Kidney tubule cell (primary cell): ENCODE data around the gene MAP4K2.

Source experiments
- DNase-seq: peaks from one replicate; pipeline ENCODE4 v3.0.0-alpha.2; 2018; ENCODE audit warnings: low spot score

MAP4K2 gene

DNA sequence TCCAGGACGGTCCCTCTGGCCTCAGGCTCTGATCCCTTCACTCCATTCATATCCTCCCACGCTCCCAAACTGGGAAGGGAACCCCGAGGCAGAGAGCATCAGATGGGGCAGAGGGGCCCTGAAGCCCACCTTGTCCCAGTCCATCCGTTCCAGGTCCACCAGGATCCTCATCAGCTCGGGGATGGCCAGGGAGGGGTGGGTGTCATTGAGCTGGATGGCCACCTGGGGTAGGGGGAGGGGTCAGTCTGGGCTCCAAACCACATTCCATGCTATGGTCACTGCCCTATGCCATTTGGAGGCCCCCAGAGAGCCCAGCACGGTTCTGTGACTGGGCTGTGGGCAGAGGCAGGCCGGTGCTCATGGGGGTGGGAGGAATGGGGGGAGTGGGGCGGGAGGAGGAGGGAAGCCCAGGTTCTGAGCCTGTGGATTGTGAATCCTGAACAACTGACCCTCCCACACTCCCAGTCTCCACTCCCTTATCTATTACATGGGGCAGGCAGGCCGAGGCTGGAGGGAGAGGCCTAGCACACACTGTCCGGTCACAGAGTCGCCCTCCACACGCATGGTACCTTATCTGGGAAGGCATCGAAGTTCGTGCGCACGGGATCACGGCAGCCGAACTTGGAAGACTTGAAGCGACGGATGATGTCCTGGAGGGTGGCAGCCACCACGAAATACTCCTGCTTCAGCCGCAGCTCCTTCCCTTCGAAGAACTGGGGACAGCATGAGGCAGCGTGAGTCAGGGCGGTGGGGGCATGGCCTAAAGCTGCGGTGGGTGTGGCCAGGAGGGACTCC lies 48.7 kb downstream of the MAP4K2 start:
- DNase-seq: no peak

DNA sequence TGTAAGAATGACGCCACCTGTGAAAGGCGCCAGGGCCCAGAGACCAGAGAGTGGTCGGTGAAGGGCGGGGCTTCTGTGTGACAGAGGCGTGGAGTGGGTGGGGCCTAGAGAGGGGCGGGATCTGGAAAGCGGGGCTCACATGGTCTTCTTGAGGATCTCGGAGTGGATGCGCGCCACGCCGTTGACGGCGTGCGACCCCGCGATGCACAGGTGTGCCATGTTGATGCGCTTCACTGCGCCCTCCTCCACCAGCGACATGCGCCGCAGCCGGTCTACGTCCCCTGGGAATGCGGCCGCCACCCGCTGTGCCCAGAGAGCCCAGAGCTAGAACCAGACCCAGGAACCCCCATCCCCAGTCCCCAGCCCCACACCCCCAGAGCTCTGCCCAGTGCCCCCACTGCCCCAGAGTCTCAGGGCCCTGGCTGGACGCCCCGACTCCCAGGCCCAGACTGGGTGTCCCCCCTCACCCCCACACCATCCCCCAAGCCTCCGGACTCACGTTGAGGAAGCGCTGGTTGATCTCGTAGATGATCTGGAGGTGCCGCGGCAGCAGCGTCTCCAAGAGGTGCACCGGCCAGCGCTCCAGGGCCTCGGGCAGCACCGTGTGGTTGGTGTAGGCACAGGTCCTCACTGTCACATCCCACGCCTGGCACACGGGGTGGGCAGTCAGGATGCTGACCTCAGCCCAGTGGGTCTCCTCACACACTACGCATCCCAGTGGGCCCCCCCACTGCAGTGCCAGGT lies 49.5 kb downstream of the MAP4K2 start:
- DNase-seq: no peak

DNA sequence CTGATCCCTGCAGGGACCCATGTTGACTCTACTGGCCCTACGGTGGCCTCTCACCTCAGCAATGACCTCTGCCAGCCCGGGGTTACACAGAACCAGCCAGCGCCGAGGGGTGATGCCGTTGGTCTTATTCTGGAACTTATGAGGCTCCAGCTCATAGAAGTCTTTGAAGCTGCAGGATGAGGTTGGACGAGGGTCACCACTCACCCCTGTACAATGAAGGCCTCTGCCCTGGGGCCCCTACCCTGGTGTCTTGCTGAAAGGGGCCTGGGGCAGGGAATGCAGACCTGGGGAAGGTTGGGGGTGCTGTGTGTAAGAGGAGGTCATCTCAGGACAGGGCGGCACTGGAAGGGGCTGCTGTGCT lies 50.0 kb downstream of the MAP4K2 start:
- no peak for DNase-seq

DNA sequence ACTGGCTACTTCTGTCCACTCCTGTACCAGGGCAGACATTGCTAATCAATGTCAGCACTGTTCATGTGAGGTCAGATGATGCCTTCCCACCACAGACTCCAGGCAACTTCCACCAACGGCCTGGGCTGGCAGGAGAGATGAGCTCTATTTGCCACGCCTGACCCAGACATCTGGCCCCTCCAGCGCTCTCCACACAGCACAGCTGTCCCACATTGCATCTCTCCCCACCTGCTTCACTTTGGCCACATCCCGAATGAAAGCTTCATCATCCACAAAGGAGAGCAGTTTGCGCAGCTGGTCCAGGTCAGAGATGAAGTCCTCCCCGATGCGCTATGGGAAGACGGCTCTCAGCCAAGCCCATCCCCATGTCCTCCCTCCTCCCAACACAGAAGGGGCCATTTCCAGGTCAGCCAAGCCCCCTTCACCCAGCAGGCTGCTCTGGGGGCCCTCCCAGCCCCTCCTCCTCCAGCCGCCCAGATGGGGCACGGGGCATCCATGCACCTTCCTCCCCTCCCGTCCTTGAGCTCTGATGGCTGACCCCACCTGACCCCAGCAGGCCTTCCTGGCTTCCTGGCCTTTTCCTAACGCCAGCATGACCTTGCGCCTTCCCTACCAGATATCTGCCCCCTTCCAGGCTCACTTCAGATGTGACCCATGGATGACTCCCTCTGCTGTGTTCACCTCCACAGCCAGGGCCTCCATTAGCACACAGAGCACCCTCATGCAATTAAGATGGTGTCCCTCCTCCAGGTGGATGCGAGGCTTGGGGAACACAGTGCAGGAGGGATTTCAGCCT lies 50.6 kb downstream of the MAP4K2 start:
- DNase-seq: no peak

DNA sequence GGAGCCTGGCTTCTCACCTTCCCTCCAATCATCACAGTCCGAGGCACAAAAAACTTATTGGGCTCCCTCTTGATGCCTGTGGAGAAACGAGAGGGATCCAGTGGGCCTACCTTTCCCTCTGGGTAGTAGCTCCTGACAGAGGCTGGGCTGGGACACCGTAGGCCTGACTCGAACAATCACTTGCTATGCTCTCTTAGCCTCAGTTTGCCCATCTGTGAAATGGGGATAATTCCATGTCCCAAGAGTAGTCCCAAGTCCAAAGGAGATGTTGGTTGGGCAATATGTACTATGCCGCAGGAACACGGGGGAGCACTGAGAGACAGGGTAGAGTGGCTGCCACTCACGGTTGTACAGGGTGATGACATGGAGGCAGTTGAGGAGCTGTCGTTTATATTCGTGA lies 51.4 kb downstream of the MAP4K2 start:
- no peak for DNase-seq

DNA sequence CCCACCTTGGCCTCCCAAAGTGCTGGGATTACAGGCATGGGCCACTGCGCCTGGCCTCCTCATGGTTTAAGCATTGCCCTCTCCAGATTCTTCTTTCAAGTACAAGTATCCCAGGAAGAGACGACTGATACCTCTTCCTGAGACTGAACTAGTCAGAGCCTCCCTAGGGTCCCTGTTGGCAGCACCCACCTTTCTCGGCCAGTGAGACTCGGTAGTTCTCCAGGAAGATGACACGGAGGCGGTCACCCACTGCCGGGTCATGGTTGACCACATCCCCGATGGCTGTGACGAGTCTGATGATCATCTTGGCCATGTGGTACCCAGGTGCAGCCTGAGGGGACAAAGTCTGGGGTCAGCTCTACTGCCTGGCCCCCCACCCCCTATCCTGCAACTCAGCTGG lies 51.9 kb downstream of the MAP4K2 start:
- no peak for DNase-seq

DNA sequence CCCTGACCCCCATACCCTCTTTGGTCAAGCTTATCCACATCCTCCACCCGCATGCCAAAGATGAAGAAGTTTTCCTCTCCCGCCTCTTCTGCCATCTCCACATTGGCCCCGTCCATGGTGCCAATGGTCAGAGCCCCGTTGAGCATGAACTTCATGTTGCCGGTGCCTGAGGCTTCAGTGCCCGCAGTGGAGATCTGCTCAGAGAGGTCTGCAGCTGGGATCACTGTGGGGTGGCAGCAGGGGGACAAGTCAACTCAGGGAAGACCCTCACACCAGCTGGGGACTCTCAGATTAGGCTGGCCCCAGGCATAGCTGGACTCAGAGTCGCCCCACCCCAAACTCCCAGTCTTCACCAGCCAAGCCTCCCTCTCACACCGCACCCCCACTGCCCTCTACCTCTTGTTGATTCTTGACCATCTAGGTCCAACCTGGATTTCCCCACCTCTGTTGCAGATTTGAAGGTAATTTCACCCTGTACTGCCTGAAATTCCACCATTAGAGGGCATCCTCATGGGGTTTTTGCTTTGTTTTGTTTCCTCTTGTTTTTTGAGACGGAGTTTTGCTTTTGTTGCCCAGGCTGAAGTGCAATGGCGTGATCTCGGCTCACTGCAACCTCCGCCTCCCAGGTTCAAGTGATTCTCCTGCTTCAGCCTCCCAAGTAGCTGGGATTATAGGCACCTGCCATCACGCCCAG lies 52.5 kb downstream of the MAP4K2 start:
- DNase-seq: no peak

DNA sequence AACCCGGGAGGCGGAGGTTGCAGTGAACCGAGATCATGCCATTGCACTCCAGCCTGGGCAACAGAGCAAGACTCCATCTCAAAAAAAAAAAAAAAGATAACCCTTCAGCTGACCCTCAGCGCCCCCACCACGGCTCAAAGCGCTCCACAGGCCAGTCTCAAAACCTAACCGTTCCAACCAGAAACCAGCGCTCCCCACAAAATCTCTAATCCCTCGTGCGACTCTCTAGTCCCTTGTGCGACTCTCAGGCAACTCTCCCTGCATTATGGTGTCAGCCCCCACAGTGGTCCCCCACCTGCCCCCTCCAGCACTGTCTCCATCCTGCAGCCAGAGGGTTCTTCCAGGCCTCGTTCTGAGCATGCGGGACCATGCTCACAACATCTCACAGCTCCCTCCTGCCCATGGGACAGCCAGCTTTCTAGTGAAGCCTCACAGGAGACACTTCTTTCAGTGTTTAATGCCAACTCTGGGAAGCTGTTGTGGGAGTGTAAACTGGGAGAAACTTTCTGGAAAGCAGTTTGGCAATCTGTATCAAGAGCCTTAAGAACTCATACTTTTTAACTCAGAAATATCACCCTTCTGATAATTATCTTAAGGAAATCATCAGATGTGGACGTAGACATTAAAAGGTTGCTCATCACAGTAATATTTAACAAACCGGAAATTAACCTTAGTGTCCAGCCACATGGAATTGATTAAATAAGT lies 54.9 kb downstream of the MAP4K2 start:
- DNase-seq: no peak

DNA sequence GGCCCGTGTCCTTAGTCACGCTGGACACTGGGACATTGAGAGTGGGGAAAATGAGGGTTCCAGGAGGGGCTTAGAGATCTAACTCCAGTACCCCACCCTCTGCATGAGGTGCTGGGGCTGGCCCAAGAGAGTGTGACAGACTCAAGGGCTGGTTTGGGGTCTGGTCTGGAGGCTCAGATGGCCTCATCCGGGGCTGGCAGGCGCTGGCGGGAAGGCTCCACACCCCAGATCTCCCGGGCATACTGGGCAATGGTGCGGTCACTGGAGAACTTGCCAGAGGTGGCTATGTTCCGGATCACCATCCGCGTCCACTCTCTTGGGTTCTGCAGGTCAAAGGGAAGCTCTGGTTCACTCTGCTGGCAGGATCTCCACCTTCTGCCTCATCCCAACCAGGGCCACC lies 56.5 kb downstream of the MAP4K2 start:
- no peak for DNase-seq

DNA sequence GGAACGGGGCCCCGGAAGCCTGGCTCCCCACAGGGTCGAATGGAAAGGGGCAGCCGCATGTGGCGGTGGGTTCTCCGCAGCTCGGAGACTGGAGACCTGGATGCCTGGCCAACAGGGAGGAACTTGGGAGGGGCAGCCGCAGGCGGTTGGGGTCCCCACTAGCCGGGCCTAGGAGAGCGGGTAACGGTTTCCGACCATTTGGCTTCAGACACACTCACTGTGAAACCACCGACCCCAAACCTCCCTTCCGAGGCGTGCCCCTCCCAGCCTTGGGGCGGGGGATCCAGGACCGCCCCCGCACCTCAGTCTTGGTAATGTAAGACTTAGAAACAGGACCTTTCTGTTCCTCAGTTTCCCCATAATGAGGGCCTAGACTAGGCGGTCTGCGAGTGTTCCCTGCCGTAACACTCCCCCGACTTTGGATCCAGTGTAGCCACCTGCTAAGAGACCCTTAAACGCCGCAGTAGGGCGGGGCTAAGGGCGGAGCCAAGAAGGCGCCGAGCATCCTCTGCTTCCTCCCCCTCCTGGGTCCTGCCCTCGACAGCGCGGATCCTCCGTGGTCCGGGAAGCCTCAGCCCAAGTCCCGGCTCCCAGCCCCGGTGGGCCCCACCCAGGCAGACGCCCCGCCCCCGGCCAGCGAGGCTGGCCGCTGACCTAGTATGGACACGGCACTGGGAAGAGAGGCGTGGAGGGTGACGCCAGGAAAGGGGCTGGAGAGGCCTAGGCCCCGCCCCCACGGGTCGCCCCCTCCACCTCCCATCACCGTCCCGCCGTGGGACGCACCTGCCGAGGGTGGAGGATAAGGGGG lies 57.3 kb downstream of the MAP4K2 start:
- no peak for DNase-seq

DNA sequence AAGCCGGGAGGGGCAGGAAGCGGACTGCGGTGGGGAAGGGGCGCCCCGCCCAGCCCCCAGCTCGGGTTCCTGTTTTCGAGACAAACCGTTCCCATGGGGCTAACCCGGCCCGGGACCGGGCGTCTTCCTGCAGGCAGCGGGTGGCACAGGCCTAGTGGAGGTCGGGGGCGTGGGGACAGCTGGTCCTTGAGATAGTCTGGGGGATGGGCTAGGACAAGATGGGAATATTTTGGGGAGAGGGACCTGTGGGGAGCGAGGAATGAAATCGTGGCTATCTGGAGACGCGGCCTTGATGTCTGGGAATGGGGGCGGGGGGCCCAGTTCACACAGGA lies 57.9 kb downstream of the MAP4K2 start:
- no peak for DNase-seq

DNA sequence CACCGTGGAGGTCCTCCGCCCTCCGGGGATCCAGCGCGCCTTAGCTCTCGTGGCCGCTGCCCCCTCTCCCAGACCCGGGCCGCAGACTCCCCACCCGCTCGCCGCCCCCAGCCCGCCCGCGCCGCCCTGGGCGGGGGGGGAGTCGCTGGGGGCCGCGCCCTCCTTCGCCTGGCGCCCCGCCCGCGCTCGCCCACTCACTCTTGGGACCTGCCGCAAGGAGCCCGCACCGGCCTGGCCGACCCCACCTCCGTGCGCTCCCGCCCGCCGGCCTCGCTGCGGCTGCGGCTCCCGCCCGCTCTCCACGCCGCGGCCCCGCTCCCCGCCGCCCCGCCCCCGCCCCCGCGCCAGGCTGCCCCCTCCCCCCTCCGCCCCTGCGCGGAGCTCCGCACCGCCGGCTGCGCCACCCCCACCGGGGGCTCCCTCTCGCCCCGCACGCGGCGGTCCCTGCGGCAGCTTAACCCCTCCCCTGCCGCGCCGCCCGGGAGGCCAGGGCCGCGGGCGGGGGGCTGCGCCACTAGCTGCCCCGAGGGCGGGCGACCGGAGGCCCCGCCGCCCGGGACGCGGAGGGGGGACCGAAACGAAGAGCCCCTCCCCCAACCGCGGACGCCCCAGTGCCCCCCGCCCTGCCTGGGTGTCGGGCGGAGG lies 58.3 kb downstream of the MAP4K2 start:
- no peak for DNase-seq

DNA sequence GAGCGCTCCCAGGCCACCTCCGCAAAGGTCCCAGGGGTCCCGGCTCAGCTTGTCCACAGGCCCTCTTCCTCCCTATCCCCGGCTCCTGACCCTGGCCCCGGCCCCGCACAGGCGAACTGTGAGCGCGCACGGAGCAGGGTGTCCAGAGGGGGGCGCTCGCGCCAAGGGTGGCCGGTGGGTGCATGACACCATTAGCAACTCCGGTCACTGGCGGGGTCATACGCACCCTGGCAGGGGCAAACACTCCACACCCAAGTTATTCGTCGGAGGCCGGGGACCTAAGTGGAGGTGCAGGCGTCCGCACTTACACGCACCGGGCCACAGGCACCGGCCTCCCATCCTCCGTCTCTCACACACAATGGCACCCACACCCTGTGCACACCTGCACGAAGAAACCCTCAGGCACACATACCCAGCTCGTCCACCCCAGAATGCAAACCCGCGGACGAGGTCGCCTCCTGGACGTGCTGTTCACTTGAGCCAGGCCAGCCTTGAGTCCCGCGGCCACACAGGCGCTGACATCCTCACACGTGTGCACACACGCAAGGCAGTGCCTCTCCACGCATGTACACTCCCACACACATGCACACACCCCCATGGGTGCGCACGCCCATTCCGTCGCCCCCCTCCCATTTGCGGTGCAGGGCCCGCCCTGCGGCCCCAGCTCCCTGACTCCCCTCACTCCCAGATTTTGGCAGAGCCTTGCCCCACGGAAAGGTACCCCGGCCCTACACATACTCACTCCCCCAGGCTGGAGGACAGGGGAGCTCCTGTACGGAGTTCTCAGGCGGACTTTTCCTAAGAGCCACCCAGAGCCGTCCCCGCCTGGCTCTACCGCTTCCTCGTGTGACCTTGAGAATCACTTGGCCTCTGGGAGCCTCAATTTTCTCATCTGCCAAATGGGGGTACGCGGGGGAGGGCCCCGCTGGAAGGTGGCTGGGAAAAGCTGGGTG lies 59.1 kb downstream of the MAP4K2 start, which contains the start of gene RASGRP2:
TSS of gene RASGRP2 (minus strand) at position 552 of the 953 bp plus-strand sequence. CDS start 1,276 bp downstream, outside the sequence.
- peak; percentile 17 for DNase-seq

DNA sequence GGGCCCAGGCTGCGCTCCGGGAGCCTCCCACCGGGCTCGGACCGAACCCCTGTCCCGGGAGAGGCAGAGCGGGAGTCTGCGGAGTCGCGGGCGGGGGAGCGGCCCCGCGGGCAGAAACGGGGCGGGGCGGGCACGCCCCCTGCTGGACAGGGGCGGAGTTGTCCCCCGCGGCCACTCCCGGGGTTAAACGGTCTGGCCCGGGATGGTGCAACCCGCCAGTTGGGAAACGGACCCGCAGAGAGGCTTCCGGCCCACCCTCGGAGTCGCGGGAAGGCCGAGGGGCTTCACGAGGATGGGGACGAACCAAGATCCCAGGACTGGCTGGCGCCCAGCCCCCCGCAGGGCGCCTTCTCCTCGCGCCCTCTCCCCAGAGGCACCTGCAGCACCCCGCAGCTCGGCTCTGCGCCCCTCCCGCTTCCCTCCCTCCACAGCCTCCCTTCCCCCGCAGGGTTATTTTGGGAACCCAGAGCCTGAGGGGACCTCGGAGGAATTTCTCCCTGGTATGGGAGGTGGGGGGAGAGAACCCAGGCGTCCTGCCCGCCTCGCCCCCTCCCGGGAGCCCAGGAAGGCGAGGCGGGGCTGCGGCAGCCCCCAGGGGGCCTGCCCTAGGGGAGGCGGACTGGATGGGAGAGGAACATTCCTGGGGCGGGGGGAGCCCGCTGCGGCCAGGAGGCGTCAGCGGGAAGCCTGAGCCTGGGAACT lies 60.0 kb downstream of the MAP4K2 start:
- DNase-seq: peak; percentile 35

DNA sequence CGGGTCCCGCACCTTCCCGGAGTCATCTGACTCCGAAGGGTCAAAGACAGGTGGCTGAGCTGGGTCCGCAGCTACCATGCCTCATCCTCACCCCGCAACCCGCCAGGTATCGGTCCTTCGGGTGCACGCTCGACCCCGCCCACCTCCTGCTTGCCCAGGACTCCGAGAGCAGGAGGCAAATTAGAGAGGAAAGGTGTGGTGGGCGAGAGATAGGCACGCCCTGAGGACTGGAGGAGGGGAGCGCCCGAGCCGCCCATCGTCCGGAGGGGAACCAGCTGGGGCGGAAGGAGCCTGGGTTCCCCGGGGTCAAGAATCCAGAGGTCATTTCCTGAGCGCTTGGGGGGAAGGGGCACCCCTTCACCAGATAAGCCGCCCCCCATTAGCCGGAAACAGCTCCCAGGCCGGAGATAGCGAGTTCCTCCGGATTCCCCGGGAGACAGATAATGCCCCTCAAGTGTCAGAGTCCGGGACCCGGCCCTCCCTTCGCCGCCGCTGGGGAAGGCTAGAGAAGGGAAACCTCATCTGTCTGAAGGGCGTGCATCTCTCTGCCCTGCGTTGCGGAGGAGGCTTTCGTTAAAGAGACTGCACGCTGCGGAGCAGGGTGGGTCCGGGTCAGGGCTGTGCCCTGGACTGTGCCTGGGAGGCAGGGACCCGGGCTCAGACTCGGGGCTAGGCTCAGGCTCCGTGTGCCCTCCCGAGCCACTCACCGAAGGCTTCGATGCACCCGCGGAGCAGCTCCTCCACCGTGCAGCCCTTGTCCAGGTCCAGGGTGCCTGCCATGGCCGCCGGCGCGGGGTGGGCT lies 60.7 kb downstream of the MAP4K2 start:
- no peak for DNase-seq

DNA sequence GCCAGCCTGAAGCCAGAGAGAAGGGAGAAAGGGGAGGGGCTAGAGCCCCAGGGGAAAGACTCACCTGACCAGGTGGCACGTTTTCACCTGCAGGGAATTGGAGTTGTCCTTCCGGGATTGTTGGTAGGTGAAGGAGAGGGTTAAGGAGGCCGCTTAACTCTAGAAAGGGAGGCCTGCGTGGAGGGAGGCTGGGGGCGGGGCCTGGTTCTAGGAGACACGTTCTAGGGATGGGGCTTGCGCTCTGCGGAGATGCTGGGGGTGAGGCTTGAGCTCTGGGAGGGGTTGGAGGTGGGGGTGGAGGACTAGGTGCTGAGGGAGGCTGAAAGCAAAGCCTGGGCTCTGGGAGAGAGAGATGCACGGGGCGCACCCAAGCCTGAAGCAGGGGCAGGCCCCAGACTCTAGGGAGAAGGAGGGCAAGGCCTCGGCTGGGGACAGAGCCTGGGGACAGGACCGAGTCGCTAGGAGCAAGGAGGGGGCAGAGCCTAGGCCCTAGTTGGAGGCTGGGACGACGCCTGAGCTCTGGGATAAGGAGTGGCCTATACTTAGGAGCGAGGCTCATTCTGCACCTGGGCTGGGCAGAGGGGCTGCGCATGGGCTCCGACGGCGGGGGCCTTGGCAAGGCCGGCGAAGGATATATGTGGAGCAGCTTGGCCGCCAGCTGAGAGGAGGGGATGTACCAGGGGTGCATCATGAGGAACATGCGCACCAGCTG lies 61.5 kb downstream of the MAP4K2 start:
- DNase-seq: no peak

DNA sequence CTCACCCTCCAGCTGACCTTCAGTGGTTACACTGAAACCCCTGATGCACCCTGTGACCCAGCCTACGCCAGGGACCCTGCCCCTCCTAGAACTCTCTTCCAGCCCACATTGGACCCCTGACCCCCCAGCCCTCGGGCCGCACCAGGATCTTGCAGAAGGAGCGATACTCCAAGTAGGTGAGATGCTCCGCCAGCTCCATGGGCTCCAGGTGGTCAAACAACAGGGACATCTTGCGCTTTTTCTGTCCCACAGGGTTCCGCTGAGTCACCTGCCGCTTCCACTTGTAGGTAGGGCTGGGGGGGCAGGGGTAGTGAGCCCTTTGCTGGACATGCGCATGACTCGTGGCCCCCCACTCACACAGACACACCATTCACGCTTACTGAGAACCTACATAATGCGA lies 63.1 kb downstream of the MAP4K2 start:
- no peak for DNase-seq
